HG03460 (cell line): Measurements from ENCODE around the gene PCBP1.
"Not testable (repeated sequence)": the region's sequence is repeated elsewhere in the genome, so short reads cannot be mapped to it uniquely, and the experiment has no call there.

Experiments used
- ATAC-seq: cut with Tn5 transposase; IDR thresholded peaks from one replicate; pipeline ENCODE4 v1.9.1; 2021; ENCODE audit not compliant: unreplicated experiment

PCBP1 gene

GRCh38 chr2:70095720-70096670, 8.7 kb downstream of the PCBP1 start:
- ATAC-seq, result no peak

- no peak for ATAC-seq
These were observed 10.8 kb downstream of the PCBP1 start for GRCh38 chr2:70098032-70098431.

GRCh38 chr2:70099270-70099669, 12.0 kb downstream of the PCBP1 start:
- no peak for ATAC-seq

- no peak for ATAC-seq
These were observed 13.9 kb downstream of the PCBP1 start for GRCh38 chr2:70101174-70101573.

GRCh38 chr2:70101686-70102085, 14.4 kb downstream of the PCBP1 start:
- ATAC-seq, result not testable (repeated sequence)

- not testable (repeated sequence) for ATAC-seq
These were observed 15.1 kb downstream of the PCBP1 start for GRCh38 chr2:70102323-70102905.

- no peak for ATAC-seq
These were observed 16.3 kb downstream of the PCBP1 start for GRCh38 chr2:70103531-70104061.

GRCh38 chr2:70104231-70105111, 17.2 kb downstream of the PCBP1 start:
- no peak for ATAC-seq

GRCh38 chr2:70106138-70106537, 18.9 kb downstream of the PCBP1 start:
- not testable (repeated sequence) for ATAC-seq

- ATAC-seq, result not testable (repeated sequence)
These were observed 23.1 kb downstream of the PCBP1 start for GRCh38 chr2:70110397-70110796.

- no peak for ATAC-seq
These were observed 24.7 kb downstream of the PCBP1 start for GRCh38 chr2:70111752-70112591.

- ATAC-seq, result no peak
These were observed 26.2 kb downstream of the PCBP1 start for GRCh38 chr2:70113359-70114070.

- ATAC-seq, result peak; percentile 71
These were observed 28.6 kb downstream of the PCBP1 start for GRCh38 chr2:70115646-70116442.

GRCh38 chr2:70116936-70117552, 29.8 kb downstream of the PCBP1 start:
- no peak for ATAC-seq

GRCh38 chr2:70118798-70119454, 31.6 kb downstream of the PCBP1 start:
- no peak for ATAC-seq

GRCh38 chr2:70121627-70122372, 34.5 kb downstream of the PCBP1 start:
- no peak for ATAC-seq

GRCh38 chr2:70122470-70122869, 35.2 kb downstream of the PCBP1 start:
- ATAC-seq, result no peak
